Type B pancreatic cell (in vitro differentiated cells): Measurements from ENCODE around the gene GPR15. TPM values are rescaled to one million over a fixed set of nuclear protein-coding genes. Genes with fewer than 3 reads are reported as not detected.

Source experiments
- DNase-seq: peaks from one replicate; pipeline ENCODE4 v3.0.0; 2021; ENCODE audit warnings: mixed read lengths; ENCODE audit not compliant: unreplicated experiment; ENCODE audit errors: extremely low spot score
- H3K27ac Mint-ChIP-seq: 2 replicates; pipeline ENCODE4 v1.8.0; 2021; ENCODE audit warnings: mild to moderate bottlenecking, mixed read lengths
- H3K27me3 Mint-ChIP-seq: 2 replicates; pipeline ENCODE4 v1.8.0; 2021; ENCODE audit warnings: mixed read lengths
- H3K36me3 Mint-ChIP-seq: 2 replicates; pipeline ENCODE4 v1.8.0; 2021; ENCODE audit warnings: mixed read lengths
- H3K4me1 Mint-ChIP-seq: one replicate; pipeline ENCODE4 v1.8.0; 2021; ENCODE audit warnings: mixed read lengths; ENCODE audit not compliant: unreplicated experiment
- H3K4me3 Mint-ChIP-seq: 2 replicates; pipeline ENCODE4 v1.8.0; 2021; ENCODE audit warnings: mild to moderate bottlenecking, mixed read lengths
- H3K9me3 Mint-ChIP-seq: 2 replicates; pipeline ENCODE4 v1.8.0; 2021; ENCODE audit warnings: mixed read lengths
- total RNA-seq: library from RNA; stranded (reverse); gene quantifications from 2 replicates; pipeline ENCODE4 v1.2.1, GENCODE V29; 2021; ENCODE audit warnings: low replicate concordance
- TF ChIP-seq, protein P1 (sequence below): fragments of 200-600 bp; sonication (generic); conservative IDR thresholded peaks from 2 replicates; pipeline ENCODE4 v1.5.0; 2021; ENCODE audit warnings: antibody characterized with exemption, mild to moderate bottlenecking

GPR15 gene
- total RNA-seq, 1 donor from 2014 or later: not detected

DNA sequence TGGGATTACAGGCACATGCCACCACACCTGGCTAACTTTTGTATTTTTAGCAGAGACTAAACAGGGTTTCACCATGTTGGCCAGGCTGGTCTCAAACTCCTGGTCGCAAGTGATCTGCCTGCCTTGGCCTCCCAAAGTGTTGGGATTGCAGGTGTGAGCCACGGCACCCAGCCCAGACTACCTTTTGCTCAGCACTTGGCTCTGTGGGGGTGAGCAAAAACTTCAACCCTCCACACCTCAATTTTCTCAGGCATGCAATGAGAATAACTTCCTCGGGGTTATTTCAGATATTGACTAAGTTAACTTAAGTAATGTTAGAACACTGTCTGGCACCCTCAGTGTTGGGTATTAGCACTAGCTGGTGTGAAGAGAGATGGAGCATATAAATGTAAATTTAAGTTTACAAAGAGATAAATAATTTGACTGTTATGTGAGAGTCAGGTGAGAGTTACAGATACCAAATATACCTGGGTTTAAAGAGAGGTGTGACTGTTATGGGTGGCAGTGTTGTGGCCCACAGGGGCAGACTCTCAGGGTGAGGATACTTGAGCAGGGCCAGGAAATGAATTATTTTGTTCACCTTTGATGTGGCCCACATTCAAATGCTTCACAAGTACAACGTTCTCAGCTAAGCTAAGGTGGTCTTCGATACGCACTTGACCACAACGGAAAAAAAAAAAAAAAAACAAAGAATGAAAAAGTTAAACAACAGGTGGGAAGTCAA lies 32.7 kb downstream of the GPR15 start:
- Mint-ChIP-seq H3K27me3 (no peaks in the 10 kb centered on the region), H3K4me3 (no peak overlapping the region), H3K27ac (no peak overlapping the region), H3K9me3 (no peaks in the 10 kb centered on the region), H3K4me1 (no peaks in the 10 kb centered on the region), H3K36me3 (no peaks in the 10 kb centered on the region)
- TF ChIP-seq, protein P1, sequence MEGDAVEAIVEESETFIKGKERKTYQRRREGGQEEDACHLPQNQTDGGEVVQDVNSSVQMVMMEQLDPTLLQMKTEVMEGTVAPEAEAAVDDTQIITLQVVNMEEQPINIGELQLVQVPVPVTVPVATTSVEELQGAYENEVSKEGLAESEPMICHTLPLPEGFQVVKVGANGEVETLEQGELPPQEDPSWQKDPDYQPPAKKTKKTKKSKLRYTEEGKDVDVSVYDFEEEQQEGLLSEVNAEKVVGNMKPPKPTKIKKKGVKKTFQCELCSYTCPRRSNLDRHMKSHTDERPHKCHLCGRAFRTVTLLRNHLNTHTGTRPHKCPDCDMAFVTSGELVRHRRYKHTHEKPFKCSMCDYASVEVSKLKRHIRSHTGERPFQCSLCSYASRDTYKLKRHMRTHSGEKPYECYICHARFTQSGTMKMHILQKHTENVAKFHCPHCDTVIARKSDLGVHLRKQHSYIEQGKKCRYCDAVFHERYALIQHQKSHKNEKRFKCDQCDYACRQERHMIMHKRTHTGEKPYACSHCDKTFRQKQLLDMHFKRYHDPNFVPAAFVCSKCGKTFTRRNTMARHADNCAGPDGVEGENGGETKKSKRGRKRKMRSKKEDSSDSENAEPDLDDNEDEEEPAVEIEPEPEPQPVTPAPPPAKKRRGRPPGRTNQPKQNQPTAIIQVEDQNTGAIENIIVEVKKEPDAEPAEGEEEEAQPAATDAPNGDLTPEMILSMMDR: no peak
- DNase-seq: no peak

DNA sequence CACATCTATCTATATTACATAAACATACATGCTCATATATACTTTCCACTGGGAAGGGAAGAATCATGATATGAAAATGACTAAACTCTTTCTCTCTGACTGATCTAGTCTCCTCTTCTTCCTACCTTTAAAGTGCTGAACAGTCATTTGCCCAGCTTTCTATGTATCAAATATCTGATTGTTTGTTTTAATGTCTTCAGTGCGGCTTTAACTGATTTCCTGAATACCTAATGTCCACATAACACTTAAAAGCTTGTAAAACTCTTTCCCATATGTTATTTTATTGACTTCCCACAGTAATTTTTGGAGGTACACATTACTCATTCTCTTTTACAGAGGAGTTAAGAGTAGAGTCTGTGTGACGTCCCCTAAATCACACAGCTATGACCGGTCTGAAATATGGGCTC lies 33.5 kb downstream of the GPR15 start:
- no peak overlapping the region for H3K27ac Mint-ChIP-seq
- TF ChIP-seq, protein P1: no peak
- H3K9me3 Mint-ChIP-seq: no peaks in the 10 kb centered on the region
- no peaks in the 10 kb centered on the region for H3K27me3 Mint-ChIP-seq
- no peaks in the 10 kb centered on the region for H3K4me1 Mint-ChIP-seq
- H3K36me3 Mint-ChIP-seq: no peaks in the 10 kb centered on the region
- no peak for DNase-seq
- H3K4me3 Mint-ChIP-seq: no peak overlapping the region

DNA sequence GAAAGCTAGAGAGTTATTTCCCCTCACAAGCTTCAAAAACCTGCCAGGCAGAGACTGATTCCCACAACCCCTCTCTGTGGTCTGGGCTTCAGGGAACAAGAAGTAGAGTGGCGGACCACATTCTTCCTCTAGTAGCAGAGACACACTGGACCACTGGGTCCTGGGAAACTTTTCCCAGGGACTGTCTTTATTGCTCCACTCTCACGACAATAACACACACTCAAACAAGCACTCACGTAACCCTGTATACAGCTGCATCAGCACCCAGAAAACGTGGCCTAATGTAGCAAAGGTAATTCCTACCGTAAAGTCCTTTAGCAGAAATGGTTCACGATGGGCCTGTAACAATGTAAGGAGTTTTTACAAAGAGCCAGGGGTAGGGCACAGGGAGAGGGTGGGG lies 34.1 kb downstream of the GPR15 start:
- Mint-ChIP-seq H3K4me1 (no peaks in the 10 kb centered on the region), H3K36me3 (no peaks in the 10 kb centered on the region), H3K9me3 (no peaks in the 10 kb centered on the region), H3K4me3 (no peak overlapping the region), H3K27me3 (no peaks in the 10 kb centered on the region), H3K27ac (no peak overlapping the region)
- TF ChIP-seq, protein P1: no peak
- no peak for DNase-seq

DNA sequence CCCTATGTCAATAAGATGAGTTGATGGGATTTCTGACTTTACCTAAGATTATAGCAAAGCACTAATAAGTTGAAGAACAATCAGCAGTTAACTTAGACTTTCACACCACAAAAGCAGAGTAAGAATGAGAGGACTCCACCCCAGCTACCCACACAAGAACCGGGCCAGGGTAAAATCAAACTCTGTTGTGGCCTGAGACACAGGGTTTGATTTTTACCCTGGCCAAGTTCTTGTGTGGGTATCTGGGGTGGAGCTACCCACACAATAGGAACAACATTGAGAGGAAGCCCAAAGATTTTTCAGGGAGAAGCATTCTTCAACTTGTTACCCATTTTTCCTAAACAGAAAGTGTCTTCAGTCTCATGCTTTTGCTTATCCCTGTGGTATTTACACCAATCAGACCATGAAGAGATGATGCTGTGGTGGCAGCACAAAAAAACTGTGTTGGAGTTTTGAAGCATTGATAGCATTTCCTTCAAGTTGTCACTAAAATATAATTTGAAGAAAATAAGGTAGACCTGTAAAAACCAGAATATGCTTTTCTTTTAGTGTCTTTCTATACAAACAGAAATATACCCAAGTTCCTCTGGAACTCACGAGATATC lies 36.0 kb downstream of the GPR15 start:
- H3K27me3 Mint-ChIP-seq: no peaks in the 10 kb centered on the region
- H3K4me1 Mint-ChIP-seq: no peaks in the 10 kb centered on the region
- H3K36me3 Mint-ChIP-seq: no peaks in the 10 kb centered on the region
- no peak overlapping the region for H3K4me3 Mint-ChIP-seq
- H3K27ac Mint-ChIP-seq: no peak overlapping the region
- no peak for DNase-seq
- no peaks in the 10 kb centered on the region for H3K9me3 Mint-ChIP-seq
- TF ChIP-seq, protein P1: no peak

DNA sequence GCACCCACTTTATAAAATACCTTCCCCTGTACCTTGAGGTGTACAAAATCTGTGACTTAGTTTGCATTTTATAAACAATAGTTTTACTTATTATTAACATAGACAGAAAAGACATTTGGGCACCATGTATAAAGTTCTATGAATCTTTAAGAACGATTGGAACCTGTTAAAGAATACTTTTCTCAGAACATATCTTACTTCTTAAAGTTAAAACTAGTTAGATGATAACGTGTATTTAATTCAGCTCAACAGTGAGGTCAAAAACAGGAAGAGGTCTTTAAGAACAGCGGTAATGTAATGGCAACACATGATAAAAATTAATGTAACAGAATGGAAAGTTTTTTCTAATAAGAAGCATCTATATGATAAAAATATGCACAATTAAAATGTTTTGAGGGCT lies 36.6 kb downstream of the GPR15 start:
- TF ChIP-seq, protein P1: no peak
- no peaks in the 10 kb centered on the region for H3K27me3 Mint-ChIP-seq

More for the DNA sequence above, 36.6 kb downstream of the GPR15 start:
- Mint-ChIP-seq H3K4me1 (peaks cover 3% of the 10 kb centered on the region), H3K27ac (no peak overlapping the region), H3K36me3 (no peaks in the 10 kb centered on the region), H3K9me3 (no peaks in the 10 kb centered on the region), H3K4me3 (no peak overlapping the region)
- no peak for DNase-seq
